Activated CD4-positive, CD25-positive, alpha-beta regulatory T cell treated with anti-CD3 and anti-CD28 coated beads, Interleukin-2, amount 50 U/mL, for 16 hours (primary cell): ENCODE measurements around the gene PEX7.
"Not testable (repeated sequence)": the region's sequence is repeated elsewhere in the genome, so short reads cannot be mapped to it uniquely, and the experiment has no call there.

Source experiments
- DNase-seq: peaks from one replicate; pipeline ENCODE4 v3.0.0-alpha.2; 2020; ENCODE audit warnings: low read depth, low spot score

PEX7 gene

DNA sequence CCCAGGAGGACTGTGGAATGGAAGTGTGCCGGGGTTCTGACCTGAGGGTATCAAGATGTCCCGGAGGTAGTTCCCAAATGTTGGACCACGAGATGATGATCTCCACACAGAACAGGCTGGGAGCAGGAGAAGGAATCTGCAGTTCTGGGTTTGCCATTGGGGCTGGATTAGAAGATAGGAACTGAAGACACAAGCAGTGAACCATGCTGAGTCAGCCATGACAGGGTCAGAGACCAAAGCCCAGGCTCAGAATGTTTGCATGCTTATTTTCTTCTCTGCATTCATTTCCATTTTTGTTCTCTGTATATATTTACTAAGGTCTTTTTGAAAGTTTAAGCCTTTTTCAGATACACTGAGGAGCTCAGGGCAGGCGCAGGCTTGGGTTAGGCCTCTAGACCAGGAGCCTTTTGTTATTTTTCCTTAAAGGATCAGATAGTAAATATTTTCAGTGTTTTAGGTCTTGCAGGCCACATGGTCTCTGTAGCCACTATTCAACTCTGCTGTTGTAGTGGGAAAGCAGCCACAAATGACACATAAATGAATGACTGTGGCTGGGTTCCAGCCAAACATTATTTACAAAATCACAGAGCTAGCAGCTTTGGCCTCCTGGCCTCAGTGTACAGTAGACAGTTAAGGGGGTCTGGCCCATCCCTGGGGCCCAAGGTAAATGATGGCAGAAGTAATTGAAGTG lies 128.2 kb downstream of the PEX7 start:
- DNase-seq: no peak

DNA sequence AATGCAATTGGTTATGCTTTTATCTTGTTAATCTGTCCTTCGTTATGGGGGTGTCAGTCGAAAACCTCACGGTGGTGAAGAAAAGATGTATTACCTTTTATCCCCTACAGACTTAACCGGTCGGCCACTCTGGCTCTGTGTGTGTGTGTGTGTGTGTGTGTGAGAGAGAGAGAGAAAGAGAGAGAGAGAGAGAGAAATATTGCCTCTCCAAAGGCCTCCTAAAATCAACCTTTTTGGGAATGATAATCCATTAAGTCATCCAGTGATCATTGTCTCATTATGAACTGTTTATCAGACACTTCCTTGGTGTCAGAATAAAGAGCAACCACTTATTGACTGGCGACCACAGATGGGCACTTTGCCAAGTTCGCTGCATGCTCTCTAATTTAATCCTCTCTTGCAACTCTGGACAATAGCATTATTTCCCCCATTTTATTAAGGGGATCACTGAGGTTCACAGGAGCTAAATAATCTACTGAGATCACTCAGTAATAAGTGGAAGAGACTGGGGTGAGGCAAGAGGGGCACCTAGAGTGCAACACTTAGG lies 130.4 kb downstream of the PEX7 start:
- DNase-seq: no peak

DNA sequence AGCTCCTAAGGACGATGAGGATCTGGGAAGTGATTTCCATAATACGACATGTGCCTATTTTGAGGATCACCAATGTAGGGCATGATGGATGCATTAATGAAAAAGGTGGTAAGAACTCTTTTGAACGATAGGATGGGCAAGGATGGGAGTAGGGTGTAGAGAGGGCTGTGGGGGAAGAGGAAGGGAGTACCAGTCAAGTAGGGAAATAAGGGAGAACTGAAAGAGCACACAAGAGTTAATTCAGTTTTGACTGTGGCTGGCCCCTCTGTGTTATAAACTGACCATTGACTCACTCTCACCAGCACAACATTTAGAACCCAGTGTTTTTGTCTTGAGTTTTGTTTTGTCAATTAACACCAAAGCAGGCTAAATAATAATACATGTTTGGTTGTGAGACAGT lies 132.7 kb downstream of the PEX7 start:
- DNase-seq: no peak

DNA sequence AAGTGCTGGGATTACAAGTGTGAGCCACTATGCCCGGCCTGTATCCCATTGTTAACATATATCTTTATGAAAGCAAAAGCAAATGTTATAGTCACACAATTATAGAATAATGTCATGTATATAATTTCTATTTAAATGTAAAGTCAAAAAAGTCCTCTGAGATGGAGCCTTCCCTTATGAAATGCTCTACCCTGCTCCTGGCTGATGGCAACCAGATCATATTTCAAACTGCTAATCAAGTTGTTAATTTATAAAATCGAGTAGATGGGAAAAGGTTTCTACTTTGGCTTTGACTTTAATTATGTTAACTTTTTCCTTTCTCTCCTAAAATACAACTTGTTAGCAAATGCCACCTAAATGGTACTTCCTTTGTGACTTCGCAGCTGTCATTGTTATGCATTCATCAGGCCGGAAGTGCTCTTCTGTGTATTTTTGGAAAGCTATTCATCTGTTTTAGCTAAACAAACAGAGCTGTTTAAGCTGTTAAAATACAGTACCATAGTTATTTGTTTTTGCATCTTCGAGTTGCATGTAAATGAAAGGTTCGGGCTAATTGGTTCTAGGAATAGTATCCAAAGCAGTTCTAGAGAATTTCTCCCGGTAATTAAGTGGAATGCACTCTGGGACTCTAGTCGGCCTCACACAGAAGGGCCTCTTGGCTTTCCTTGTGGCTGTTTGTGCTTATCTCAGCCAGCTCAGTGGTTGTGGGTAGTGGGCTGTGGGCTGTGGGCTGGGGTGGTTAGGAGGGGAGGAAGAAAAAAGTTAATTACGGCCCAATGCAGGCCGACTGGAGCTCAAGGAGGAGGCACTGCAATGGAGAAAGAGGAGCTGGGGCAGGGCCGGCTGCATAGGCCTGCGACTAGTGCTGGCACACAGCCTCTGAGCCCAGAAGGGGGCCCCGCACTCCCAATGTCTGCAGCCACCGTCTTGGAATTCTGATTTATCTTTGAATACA lies 134.5 kb downstream of the PEX7 start:
- DNase-seq: no peak

DNA sequence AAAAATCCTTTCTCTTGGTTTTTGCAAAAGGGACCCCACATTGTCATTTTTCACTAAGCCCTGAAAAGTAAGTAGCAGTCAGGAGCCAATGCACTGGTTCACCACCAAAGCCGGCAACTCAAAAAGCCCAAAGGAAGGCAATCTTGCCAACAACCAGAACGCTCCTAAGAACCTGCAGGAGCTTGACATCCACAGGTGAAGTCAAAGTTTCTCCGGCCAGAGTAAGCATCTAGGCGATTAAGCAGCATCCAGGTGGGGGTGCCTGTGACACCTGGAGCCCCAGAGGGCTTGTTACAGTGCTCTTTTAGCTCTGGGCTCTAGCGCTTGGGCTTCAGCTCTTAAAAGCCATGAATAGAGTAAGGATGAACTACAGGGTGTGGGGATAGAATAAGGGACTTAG lies 135.8 kb downstream of the PEX7 start:
- DNase-seq: no peak

DNA sequence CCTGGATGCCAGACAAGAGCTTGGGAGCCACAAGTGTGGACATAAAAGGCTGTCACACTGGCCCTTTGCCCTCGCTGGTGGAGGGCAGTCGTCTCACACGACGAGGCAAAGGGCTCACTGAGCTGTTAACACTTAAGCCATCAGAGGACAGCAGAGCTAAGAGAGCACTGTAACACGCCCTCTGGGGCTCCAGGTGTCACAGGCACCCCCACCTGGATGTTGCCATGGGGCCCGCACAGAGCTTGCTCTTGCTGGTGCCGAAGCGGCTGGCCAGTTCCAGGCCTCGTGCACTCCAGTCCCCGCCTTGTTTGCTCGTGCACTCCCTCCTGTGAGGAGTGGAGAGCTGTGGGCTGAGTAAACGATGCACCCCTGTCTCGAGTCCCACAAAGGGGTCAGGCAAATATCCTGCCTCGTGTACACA lies 137.1 kb downstream of the PEX7 start:
- DNase-seq: no peak

DNA sequence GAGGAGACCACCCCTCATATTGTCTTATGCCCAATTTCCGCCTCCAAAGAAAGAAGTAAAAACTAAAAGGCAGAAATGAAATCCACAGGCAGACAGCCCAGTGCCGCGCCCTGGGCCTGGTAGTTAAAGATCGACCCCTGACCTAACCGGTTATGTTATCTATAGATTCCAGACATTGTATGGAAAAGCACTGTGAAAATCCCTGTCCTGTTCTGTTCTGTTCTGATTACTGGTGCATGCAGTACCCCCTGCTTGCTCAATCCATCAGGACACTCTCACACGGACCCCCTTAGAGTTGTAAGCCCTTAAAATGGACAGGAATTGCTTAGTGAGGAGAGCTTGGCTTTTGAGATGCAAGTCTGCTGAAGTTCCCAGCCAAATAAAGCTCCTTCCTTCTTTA lies 137.5 kb downstream of the PEX7 start:
- DNase-seq: not testable (repeated sequence)

DNA sequence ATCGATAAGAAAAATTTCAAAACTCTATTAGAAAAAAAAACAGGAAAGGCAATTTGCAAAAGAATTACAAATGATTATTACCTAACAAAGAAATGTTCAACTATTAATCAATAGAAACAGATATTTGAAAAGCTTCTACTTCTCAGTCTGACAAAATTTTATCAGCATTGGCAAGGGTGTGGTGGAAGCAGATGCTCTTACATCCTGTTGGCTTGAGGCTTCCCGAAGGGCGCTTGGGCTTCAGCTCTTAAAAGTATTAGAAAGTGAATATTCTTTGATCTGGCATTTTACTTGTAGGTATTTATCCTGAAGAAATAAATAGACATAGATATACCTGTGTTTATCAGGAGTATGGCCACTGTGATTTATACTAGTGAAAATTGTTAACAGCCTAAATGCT lies 138.4 kb downstream of the PEX7 start:
- no peak for DNase-seq

DNA sequence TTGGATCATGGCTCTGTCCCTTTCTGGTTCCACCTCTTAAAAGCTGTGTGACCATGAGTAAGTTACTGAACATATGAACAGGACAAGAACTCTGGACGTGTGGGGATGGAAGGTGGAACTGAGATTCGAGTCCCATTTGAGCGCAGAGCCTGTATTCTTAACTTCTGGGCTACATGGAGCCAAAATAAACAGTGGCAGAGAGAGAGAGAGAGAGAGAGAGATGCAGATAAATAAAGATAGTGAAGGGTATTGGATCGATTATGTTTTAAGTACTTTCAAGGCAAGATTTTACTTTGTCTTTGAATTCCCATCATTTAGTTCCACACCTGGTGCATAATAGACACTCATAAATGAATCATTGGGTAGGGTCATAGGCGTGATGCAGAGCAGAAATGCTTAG lies 139.5 kb downstream of the PEX7 start:
- DNase-seq: no peak

DNA sequence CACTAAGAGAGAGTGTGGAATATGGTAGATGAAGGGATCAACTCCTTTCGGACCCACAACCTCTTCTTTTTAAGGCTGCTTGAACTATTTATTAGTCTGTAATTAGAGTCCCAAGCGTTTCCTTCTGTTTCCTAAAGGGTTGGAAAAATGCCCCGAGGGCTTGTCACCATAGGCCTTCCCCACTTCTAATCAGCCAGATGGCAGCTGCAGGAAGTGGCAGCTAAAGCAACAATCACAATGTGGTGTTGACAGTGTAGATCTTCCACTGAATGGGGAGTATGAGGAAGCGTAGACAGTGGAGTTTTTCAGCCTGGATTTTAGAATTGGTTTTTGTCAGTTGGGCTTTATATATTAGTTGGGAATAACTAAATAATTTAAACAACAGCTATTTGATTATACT lies 140.3 kb downstream of the PEX7 start:
- no peak for DNase-seq

DNA sequence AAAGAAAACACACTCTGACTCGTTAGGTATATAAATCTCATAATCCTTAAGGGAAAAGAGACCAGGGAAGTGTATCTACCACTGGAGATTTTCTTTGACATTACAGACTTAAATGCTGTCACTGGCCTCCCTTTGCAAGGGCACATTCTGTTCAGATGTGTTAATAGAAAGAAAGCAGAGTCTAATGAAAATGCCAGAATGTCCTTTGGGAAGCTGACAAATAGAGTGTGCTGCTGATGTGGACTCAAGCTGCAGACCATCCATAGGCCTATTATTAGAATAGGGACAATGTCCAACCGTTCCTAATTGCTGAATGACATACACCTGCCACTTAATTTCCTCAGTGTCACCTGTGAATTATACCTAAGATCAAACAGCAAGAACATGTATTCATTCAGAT lies 140.9 kb downstream of the PEX7 start:
- DNase-seq: no peak
